Adrenal gland (tissue), 5 donors: ENCODE data around the gene NINL.

Experiments
- CTCF ChIP-seq, 6 experiments: fragments of 450-650 bp in 4 of 6; fragments of 200-600 bp in 2 of 6; sonication (generic) in 1 of 6; IDR thresholded peaks; 1 replicate in 5 of 6; 2 replicates in 1 of 6; pipeline versions ENCODE4 v1.5.1 to v1.8.0; 2016 to 2021; ENCODE audit warnings: antibody characterized with exemption in 6 of 6, mild to moderate bottlenecking in 2 of 6, moderate library complexity in 1 of 6
- POLR2A ChIP-seq, 2 donors: fragments of 450-650 bp; IDR thresholded peaks; one replicate each; pipeline ENCODE4 v1.6.1; 2017; ENCODE audit warnings: antibody characterized with exemption in 2 of 2, mild to moderate bottlenecking in 2 of 2, moderate library complexity in 1 of 2
- donor health status: DM: no; HTN: no; CAD: no.

GRCh38 chr20:25407311-25408169 is 177.8 kb downstream of the NINL start, which contains the start of gene GINS1:
- TF ChIP-seq CTCF (IDR thresholded peaks at IDR 0.05) (no peak), POLR2A (IDR thresholded peaks at IDR 0.05) (peak in 1 of 2 donors; percentile 33)
